Nephron progenitor cell (in vitro differentiated cells): Measurements from ENCODE around the gene IRGQ.

Source experiments
- DNase-seq: peaks from one replicate; pipeline ENCODE4 v3.0.0; 2021
- H3K27ac Mint-ChIP-seq: 2 replicates; pipeline ENCODE4 v1.8.0; 2021; ENCODE audit warnings: mild to moderate bottlenecking, moderate library complexity, mixed read lengths
- H3K27me3 Mint-ChIP-seq: 2 replicates; pipeline ENCODE4 v1.8.0; 2021; ENCODE audit warnings: mild to moderate bottlenecking, low read depth, mixed read lengths; ENCODE audit not compliant: poor library complexity
- H3K36me3 Mint-ChIP-seq: 2 replicates; pipeline ENCODE4 v1.8.0; 2021; ENCODE audit warnings: low read depth, mixed read lengths
- H3K4me1 Mint-ChIP-seq: 2 replicates; pipeline ENCODE4 v1.8.0; 2021; ENCODE audit warnings: mixed read lengths
- H3K4me3 Mint-ChIP-seq: 2 replicates; pipeline ENCODE4 v1.8.0; 2021; ENCODE audit warnings: mild to moderate bottlenecking, moderate library complexity, mixed read lengths
- H3K9me3 Mint-ChIP-seq: 2 replicates; pipeline ENCODE4 v1.8.0; 2021; ENCODE audit warnings: mild to moderate bottlenecking, moderate library complexity, mixed read lengths
- TF ChIP-seq, protein P1 (sequence below): fragments of 200-600 bp; sonication (generic); IDR thresholded peaks from 2 replicates; pipeline ENCODE4 v1.5.0; 2021; ENCODE audit warnings: antibody characterized with exemption

Gene IRGQ

GRCh38 chr19:43616306-43616705 lies 20.4 kb upstream of the IRGQ start:
- Mint-ChIP-seq H3K36me3 (peaks cover 41% of the 10 kb centered on the region), H3K27me3 (no peaks in the 10 kb centered on the region), H3K9me3 (no peaks in the 10 kb centered on the region), H3K4me1 (peaks cover 54% of the 10 kb centered on the region), H3K27ac (peak overlapping the region; percentile 94), H3K4me3 (no peak overlapping the region)
- no peak for DNase-seq
- TF ChIP-seq, protein P1, sequence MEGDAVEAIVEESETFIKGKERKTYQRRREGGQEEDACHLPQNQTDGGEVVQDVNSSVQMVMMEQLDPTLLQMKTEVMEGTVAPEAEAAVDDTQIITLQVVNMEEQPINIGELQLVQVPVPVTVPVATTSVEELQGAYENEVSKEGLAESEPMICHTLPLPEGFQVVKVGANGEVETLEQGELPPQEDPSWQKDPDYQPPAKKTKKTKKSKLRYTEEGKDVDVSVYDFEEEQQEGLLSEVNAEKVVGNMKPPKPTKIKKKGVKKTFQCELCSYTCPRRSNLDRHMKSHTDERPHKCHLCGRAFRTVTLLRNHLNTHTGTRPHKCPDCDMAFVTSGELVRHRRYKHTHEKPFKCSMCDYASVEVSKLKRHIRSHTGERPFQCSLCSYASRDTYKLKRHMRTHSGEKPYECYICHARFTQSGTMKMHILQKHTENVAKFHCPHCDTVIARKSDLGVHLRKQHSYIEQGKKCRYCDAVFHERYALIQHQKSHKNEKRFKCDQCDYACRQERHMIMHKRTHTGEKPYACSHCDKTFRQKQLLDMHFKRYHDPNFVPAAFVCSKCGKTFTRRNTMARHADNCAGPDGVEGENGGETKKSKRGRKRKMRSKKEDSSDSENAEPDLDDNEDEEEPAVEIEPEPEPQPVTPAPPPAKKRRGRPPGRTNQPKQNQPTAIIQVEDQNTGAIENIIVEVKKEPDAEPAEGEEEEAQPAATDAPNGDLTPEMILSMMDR: no peak

GRCh38 chr19:43612374-43612773 lies 16.4 kb upstream of the IRGQ start:
- peaks cover 39% of the 10 kb centered on the region for H3K4me1 Mint-ChIP-seq
- H3K9me3 Mint-ChIP-seq: no peaks in the 10 kb centered on the region
- peaks cover 60% of the 10 kb centered on the region for H3K36me3 Mint-ChIP-seq
- TF ChIP-seq, protein P1: no peak
- H3K27ac Mint-ChIP-seq: peak overlapping the region; percentile 93
- no peak overlapping the region for H3K4me3 Mint-ChIP-seq
- DNase-seq: no peak
- H3K27me3 Mint-ChIP-seq: no peaks in the 10 kb centered on the region

DNA sequence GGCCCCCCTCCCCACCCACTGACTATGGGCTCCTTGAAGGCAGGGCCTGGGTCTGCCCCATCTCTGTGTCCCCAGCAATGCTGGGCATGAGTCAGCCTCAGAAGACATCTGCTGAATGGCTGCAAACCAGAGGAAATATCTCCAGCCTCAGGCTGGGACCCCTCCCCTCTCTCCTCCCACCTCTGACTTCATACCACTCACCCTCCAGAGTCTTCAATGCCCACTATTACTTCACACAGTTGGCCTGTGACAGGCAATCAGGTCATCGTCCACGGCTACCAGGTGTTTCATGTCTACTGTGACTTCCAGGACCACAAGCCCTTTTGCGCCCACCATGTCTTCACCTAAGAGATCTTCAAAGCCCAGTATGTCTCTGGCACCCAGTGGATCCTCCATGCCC lies 15.9 kb upstream of the IRGQ start, which contains the start of gene SRRM5:
TSS of gene SRRM5 (plus strand) at position 301 of the 400 bp plus-strand sequence. CDS start at position 335, 34 bp downstream.
- peak within 1 kb of the TSS; percentile 96 for H3K27ac Mint-ChIP-seq
- H3K4me3 Mint-ChIP-seq: no peak within 1 kb of the TSS
- no peaks in the 10 kb centered on the region for H3K27me3 Mint-ChIP-seq
- H3K36me3 Mint-ChIP-seq: peaks cover 66% of the 10 kb centered on the region
- TF ChIP-seq, protein P1: no peak
- no peak for DNase-seq
- peaks cover 34% of the 10 kb centered on the region for H3K4me1 Mint-ChIP-seq
- no peaks in the 10 kb centered on the region for H3K9me3 Mint-ChIP-seq

GRCh38 chr19:43610493-43610892 lies 14.6 kb upstream of the IRGQ start:
- Mint-ChIP-seq H3K36me3 (peaks cover 65% of the 10 kb centered on the region), H3K27me3 (peaks cover 3% of the 10 kb centered on the region), H3K9me3 (no peaks in the 10 kb centered on the region), H3K27ac (peak overlapping the region; percentile 96), H3K4me1 (peaks cover 21% of the 10 kb centered on the region), H3K4me3 (no peak overlapping the region)
- TF ChIP-seq, protein P1: no peak
- DNase-seq: no peak

DNA sequence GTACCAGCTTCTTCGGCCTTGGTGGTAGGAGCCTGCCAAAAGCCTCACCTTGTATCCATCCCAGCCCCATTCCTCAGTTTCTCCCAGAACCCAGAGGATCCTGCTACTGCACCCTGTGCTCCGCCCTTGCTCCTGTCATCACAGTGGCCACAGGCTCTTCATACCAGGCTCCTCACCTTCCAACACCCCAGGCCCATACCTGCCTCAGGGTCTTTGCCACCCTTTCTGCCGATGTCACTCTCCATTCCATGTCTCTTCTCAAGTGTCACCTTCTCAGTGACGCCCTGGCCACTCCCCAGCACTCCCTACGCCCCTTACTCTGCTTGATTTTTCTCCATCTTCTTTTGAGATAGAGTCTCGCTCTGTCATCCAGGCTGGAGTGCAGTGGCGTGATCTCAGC lies 13.9 kb upstream of the IRGQ start:
- H3K4me3 Mint-ChIP-seq: no peak overlapping the region
- no peaks in the 10 kb centered on the region for H3K9me3 Mint-ChIP-seq
- TF ChIP-seq, protein P1: no peak
- H3K27ac Mint-ChIP-seq: peak overlapping the region; percentile 18
- peaks cover 3% of the 10 kb centered on the region for H3K27me3 Mint-ChIP-seq
- peaks cover 63% of the 10 kb centered on the region for H3K36me3 Mint-ChIP-seq
- no peak for DNase-seq
- peaks cover 17% of the 10 kb centered on the region for H3K4me1 Mint-ChIP-seq
